PC-3 (cell line): Measurements from ENCODE around the gene TSPAN16. TPM values are rescaled to one million over a fixed set of nuclear protein-coding genes. Genes with fewer than 3 reads are reported as not detected.

Source experiments
- ATAC-seq: fragments of 200-7000 bp; cut with Tn5 transposase; 2 replicates; pipeline ENCODE4 v1.9.1; 2020; ENCODE audit warnings: mild to moderate bottlenecking, moderate library complexity
- BruUV-seq: library from RNA; stranded (reverse); fragments of 400-500 nt; replicated peaks from 2 replicates; lab custom pipeline; 2021; lab: Mats Ljungman, UMichigan
- CTCF ChIA-PET: fragments of 300-600 bp; sonication (Branson Sonifier 250); formaldehyde crosslinking; loops from one replicate; lab custom pipeline; 2022; ENCODE audit warnings: antibody characterized with exemption; lab: Charles Lee
- POLR2A ChIA-PET: fragments of 300-600 bp; sonication (Branson Sonifier 250); formaldehyde crosslinking; loops from one replicate; lab custom pipeline; 2022; ENCODE audit warnings: antibody characterized with exemption; ENCODE audit not compliant: unreplicated experiment; lab: Charles Lee
- DNase-seq: peaks from one replicate; pipeline ENCODE4 v3.0.0-alpha.2; 2015
- H2AFZ ChIP-seq: fragments of 300-600 bp; sonication (generic); 2 replicates; pipeline ENCODE4 v1.6.0; 2016; ENCODE audit warnings: antibody characterized with exemption, low read length
- H3F3A ChIP-seq: fragments of 300-600 bp; sonication (generic); one replicate; pipeline ENCODE4 v1.6.0; 2017; ENCODE audit warnings: antibody characterized with exemption, low read length, control low read depth, mild to moderate bottlenecking; ENCODE audit not compliant: unreplicated experiment
- H3K27ac ChIP-seq: fragments of 300-600 bp; sonication (generic); 2 replicates; pipeline ENCODE4 v1.5.1; 2016; ENCODE audit warnings: mild to moderate bottlenecking, low read length
- H3K27me3 ChIP-seq: fragments of 300-600 bp; sonication (generic); 2 replicates; pipeline ENCODE4 v1.6.1; 2016; ENCODE audit warnings: low read length, mixed read lengths
- H3K36me3 ChIP-seq: fragments of 300-600 bp; sonication (generic); 2 replicates; pipeline ENCODE4 v1.6.1; 2016; ENCODE audit warnings: low read depth, mixed run types, low read length, mixed read lengths
- H3K4me1 ChIP-seq: fragments of 300-600 bp; sonication (generic); 2 replicates; pipeline ENCODE4 v1.5.1; 2016; ENCODE audit warnings: low read length; ENCODE audit not compliant: insufficient read depth
- H3K4me2 ChIP-seq: fragments of 300-600 bp; sonication (generic); 2 replicates; pipeline ENCODE4 v1.6.0; 2016; ENCODE audit warnings: low read length
- H3K4me3 ChIP-seq: fragments of 300-600 bp; sonication (generic); 2 replicates; pipeline ENCODE4 v1.5.1; 2016; ENCODE audit warnings: mild to moderate bottlenecking, low read length, mixed read lengths
- H3K79me2 ChIP-seq: fragments of 300-600 bp; sonication (generic); 2 replicates; pipeline ENCODE4 v1.6.1; 2017; ENCODE audit warnings: low read length, mixed read lengths
- H3K9ac ChIP-seq: fragments of 300-600 bp; sonication (generic); 2 replicates; pipeline ENCODE4 v1.6.0; 2016; ENCODE audit warnings: mild to moderate bottlenecking, low read length
- H3K9me2 ChIP-seq: fragments of 300-600 bp; sonication (generic); replicated peaks from 2 replicates; pipeline ENCODE4 v1.6.1; 2016; ENCODE audit warnings: mixed run types, low read length, mixed read lengths
- H3K9me3 ChIP-seq: fragments of 300-600 bp; sonication (generic); 2 replicates; pipeline ENCODE4 v1.6.1; 2016; ENCODE audit warnings: low read length, mixed read lengths
- H4K20me1 ChIP-seq: fragments of 300-600 bp; sonication (generic); 2 replicates; pipeline ENCODE4 v1.6.1; 2016; ENCODE audit warnings: low read length, mixed read lengths
- EZH2 ChIP-seq: fragments of 300-600 bp; sonication (generic); IDR thresholded peaks from one replicate; pipeline ENCODE4 v1.6.1; 2017; ENCODE audit warnings: antibody characterized with exemption, mild to moderate bottlenecking, low read length; ENCODE audit not compliant: unreplicated experiment
- EZH2phosphoT487 ChIP-seq: fragments of 300-600 bp; sonication (generic); IDR thresholded peaks from 2 replicates; pipeline ENCODE4 v1.6.1; 2018; ENCODE audit warnings: mild to moderate bottlenecking, antibody characterized with exemption, low read length, borderline replicate concordance
- intact Hi-C: fragments of 100-400 bp; cut with micrococcal nuclease; formaldehyde crosslinking; loops from 2 replicates; pipeline ENCODE4 v1.9.0; 2023
- total RNA-seq: library from RNA; depleted of rRNA; stranded (reverse); fragments of >200 nt; gene quantifications from 2 replicates; pipeline ENCODE4 v1.2.3, GENCODE V29; 2014
- TF ChIP-seq, protein P1 (sequence below): fragments of 300-600 bp; sonication (generic); conservative IDR thresholded peaks from 2 replicates; pipeline ENCODE4 v1.5.1; 2017; ENCODE audit warnings: antibody characterized with exemption, low read depth, mild to moderate bottlenecking, low read length

The TSPAN16 gene
- total RNA-seq, 1 experiment from 2014 or later, result not detected

DNA sequence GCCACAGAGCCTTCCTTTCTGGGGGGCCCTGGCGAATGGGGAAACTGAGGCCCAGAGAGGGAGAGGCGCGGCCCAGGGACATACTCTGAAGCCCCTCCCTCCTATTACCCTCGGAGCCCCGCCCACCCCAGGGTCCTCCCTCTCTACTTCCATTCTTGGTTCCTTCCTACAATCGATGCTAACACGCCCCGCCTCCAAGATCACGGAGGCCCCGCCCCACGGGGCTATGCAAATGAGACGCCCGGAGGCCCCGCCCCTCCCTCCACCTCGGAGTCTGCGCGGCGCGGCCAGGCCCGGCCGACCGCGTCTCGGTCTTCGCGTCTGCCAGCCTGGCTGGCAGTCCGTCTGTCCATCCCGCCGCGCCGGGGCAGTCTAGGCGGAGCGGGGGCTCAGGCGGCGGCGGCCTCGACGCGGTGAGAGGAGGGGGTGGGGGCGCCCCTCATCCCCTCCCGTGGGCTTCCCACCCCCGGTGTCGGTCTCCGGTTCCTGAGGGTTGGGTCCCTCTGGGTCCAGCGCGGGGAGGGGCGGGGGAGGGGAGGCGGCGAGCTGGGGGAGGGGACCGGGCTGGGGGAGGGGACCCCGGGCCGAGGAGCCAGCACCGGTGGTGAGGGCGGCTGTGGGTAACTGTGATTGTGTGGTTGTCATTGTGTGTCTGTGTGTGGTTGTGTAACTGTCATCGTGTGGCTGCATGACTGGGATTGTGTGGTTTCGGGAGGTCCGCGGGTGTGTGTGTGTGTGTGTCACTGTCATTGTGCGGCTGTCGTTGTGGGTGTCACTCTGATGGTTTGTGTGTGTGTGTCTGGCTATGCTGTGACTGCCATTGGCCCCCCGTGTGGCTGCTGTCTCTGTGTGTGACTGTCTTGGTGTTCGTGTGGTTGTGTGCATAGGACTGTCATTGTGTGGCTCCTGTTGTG, 59.5 kb downstream of the TSPAN16 start, which contains the start of gene PLPPR2:
Gene PLPPR2, plus strand, starts transcription at position 273 of the 914 bp plus-strand sequence. CDS start 2,242 bp downstream, outside the sequence.
- H4K20me1 ChIP-seq, result peaks cover 4% of the 10 kb centered on the region; the same call in 1 of the 2 replicates
- no TSS peak for BruUV-seq
- H3K36me3 ChIP-seq, result no peaks in the 10 kb centered on the region
- H3K27ac ChIP-seq, result no peak within 1 kb of the TSS
- no peaks in the 10 kb centered on the region for H3K9me3 ChIP-seq
- DNase-seq, result peak; percentile 98
- H2AFZ ChIP-seq, result peak within 1 kb of the TSS; percentile 55
- peak within 1 kb of the TSS; percentile 100 for H3K4me2 ChIP-seq
- peaks cover 13% of the 10 kb centered on the region for H3K79me2 ChIP-seq
- ChIA-PET CTCF (no interaction called here), POLR2A (no interaction called here)
- ATAC-seq, result peak; percentile 97
- H3K9ac ChIP-seq, result peak within 1 kb of the TSS; percentile 46
- intact Hi-C loops, result loop anchor here (1.0 kb wide), 1 partner anchor 9 kb away; the partner anchor contains the start of genes CCDC159 and TMEM205
- H3K4me3 ChIP-seq, result peak within 1 kb of the TSS; percentile 90
- no peaks in the 10 kb centered on the region for H3F3A ChIP-seq
- H3K9me2 ChIP-seq, result no peaks in the 10 kb centered on the region
- peaks cover 8% of the 10 kb centered on the region for H3K4me1 ChIP-seq
- TF ChIP-seq EZH2phosphoT487 (no peak), EZH2 (no peak)
- TF ChIP-seq, protein P1, sequence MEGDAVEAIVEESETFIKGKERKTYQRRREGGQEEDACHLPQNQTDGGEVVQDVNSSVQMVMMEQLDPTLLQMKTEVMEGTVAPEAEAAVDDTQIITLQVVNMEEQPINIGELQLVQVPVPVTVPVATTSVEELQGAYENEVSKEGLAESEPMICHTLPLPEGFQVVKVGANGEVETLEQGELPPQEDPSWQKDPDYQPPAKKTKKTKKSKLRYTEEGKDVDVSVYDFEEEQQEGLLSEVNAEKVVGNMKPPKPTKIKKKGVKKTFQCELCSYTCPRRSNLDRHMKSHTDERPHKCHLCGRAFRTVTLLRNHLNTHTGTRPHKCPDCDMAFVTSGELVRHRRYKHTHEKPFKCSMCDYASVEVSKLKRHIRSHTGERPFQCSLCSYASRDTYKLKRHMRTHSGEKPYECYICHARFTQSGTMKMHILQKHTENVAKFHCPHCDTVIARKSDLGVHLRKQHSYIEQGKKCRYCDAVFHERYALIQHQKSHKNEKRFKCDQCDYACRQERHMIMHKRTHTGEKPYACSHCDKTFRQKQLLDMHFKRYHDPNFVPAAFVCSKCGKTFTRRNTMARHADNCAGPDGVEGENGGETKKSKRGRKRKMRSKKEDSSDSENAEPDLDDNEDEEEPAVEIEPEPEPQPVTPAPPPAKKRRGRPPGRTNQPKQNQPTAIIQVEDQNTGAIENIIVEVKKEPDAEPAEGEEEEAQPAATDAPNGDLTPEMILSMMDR, result no peak
- no peaks in the 10 kb centered on the region for H3K27me3 ChIP-seq

- peak overlapping the region; percentile 100 for H3K4me2 ChIP-seq
- no peaks in the 10 kb centered on the region for H3K9me3 ChIP-seq
- no peaks in the 10 kb centered on the region; the same call in 1 of the 2 replicates for H3K36me3 ChIP-seq
- H2AFZ ChIP-seq, result peak overlapping the region; percentile 55; the same call in 1 of the 2 replicates
- CTCF ChIA-PET, result no interaction called here
- no peak for DNase-seq
- peak overlapping the region; percentile 90 for H3K4me3 ChIP-seq
- peaks cover 13% of the 10 kb centered on the region for H3K79me2 ChIP-seq
- POLR2A ChIA-PET, result no interaction called here
- TSS peak; percentile 61 for BruUV-seq
- H3K4me1 ChIP-seq, result peaks cover 8% of the 10 kb centered on the region
- intact Hi-C loops, result no loop called here
- TF ChIP-seq EZH2phosphoT487, result no peak
- ATAC-seq, result peak; percentile 7
- peak overlapping the region; percentile 46 for H3K9ac ChIP-seq
- H4K20me1 ChIP-seq, result peaks cover 4% of the 10 kb centered on the region; the same call in 1 of the 2 replicates
- H3F3A ChIP-seq, result no peaks in the 10 kb centered on the region
- no peaks in the 10 kb centered on the region for H3K9me2 ChIP-seq
- H3K27ac ChIP-seq, result no peak overlapping the region
- no peaks in the 10 kb centered on the region for H3K27me3 ChIP-seq
Observed at GRCh38 chr19:11356074-11356397, 60.1 kb downstream of the TSPAN16 start.

- Histone ChIP-seq H3K9me2 (no peaks in the 10 kb centered on the region), H3K27me3 (no peaks in the 10 kb centered on the region), H3K36me3 (no peaks in the 10 kb centered on the region; the same call in 1 of the 2 replicates), H3K4me1 (peaks cover 8% of the 10 kb centered on the region), H3K9me3 (no peaks in the 10 kb centered on the region), H3K27ac (no peak overlapping the region), H3F3A (no peaks in the 10 kb centered on the region), H2AFZ (no peak overlapping the region), H3K9ac (no peak overlapping the region), H3K4me2 (peak overlapping the region; percentile 100; the same call in 1 of the 2 replicates), H4K20me1 (peaks cover 4% of the 10 kb centered on the region; the same call in 1 of the 2 replicates), H3K4me3 (peak overlapping the region; percentile 90; the same call in 1 of the 2 replicates), H3K79me2 (peaks cover 13% of the 10 kb centered on the region)
- ChIA-PET POLR2A (no interaction called here), CTCF (no interaction called here)
- DNase-seq, result no peak
- intact Hi-C loops, result no loop called here
- BruUV-seq, result no TSS peak
- no peak for ATAC-seq
- TF ChIP-seq EZH2 (no peak), EZH2phosphoT487 (no peak)
- TF ChIP-seq, protein P1, result no peak
Observed at GRCh38 chr19:11356676-11357550, 61.0 kb downstream of the TSPAN16 start.
